CD4-positive, alpha-beta T cell (primary cell): ENCODE data around the gene HABP2. TPM values are rescaled to one million over a fixed set of nuclear protein-coding genes. Genes with fewer than 3 reads are reported as not detected.

Experiments
- ATAC-seq: fragments of 200-7000 bp; cut with Tn5 transposase; one replicate; pipeline ENCODE4 v1.10.0; 2022; ENCODE audit warnings: mild to moderate bottlenecking; ENCODE audit not compliant: poor library complexity
- CTCF ChIA-PET: fragments of 350-600 bp; sonication (Branson Sonifier 250); formaldehyde crosslinking; loops from one replicate; lab custom pipeline; 2021; ENCODE audit warnings: antibody characterized with exemption, inconsistent platforms; lab: Charles Lee
- POLR2A ChIA-PET: fragments of 350-600 bp; sonication (Branson Sonifier 250); formaldehyde crosslinking; loops from one replicate; lab custom pipeline; 2021; ENCODE audit warnings: antibody characterized with exemption, inconsistent platforms; lab: Charles Lee
- DNase-seq, 14 experiments: peaks; one replicate each; pipeline ENCODE4 v3.0.0-alpha.2; 2013 to 2020; ENCODE audit warnings: mixed read lengths in 2 of 14
- H3K27ac ChIP-seq, 2 donors: one replicate each; pipeline versions ENCODE4 v1.5.1 to v1.7.0; 2013; ENCODE audit warnings: low read length in 2 of 2, low read depth in 1 of 2, mild to moderate bottlenecking in 1 of 2
- H3K27me3 ChIP-seq, 2 experiments: 1 replicate in 1 of 2; 2 replicates in 1 of 2; pipeline versions ENCODE4 v1.6.1 to v1.7.0; 2013; ENCODE audit warnings: low read length in 2 of 2, control low read depth in 1 of 2, mild to moderate bottlenecking in 1 of 2, moderate library complexity in 1 of 2; ENCODE audit not compliant: insufficient read depth in 2 of 2, control insufficient read depth in 1 of 2
- H3K36me3 ChIP-seq: one replicate; pipeline ENCODE4 v1.6.1; 2013; ENCODE audit warnings: low read length, control low read depth; ENCODE audit not compliant: insufficient read depth
- H3K4me1 ChIP-seq: one replicate; pipeline ENCODE4 v1.6.1; 2013; ENCODE audit warnings: low read length, control low read depth; ENCODE audit not compliant: insufficient read depth
- H3K4me3 ChIP-seq: one replicate; pipeline ENCODE4 v1.5.1; 2013; ENCODE audit warnings: mild to moderate bottlenecking, low read length, moderate library complexity
- H3K9me3 ChIP-seq, 2 experiments: 1 replicate in 1 of 2; 2 replicates in 1 of 2; pipeline versions ENCODE4 v1.6.1 to v1.7.0; 2013; ENCODE audit warnings: low read length in 2 of 2, mild to moderate bottlenecking in 2 of 2, control low read depth in 1 of 2, moderate library complexity in 1 of 2; ENCODE audit not compliant: control insufficient read depth in 1 of 2, insufficient read depth in 1 of 2
- H3K27ac Mint-ChIP-seq: one replicate; pipeline ENCODE4 v1.8.0; 2020; ENCODE audit warnings: mixed read lengths
- H3K27me3 Mint-ChIP-seq: one replicate; pipeline ENCODE4 v1.8.0; 2021; ENCODE audit warnings: mixed read lengths
- H3K36me3 Mint-ChIP-seq: one replicate; pipeline ENCODE4 v1.8.0; 2021; ENCODE audit warnings: low read depth, mixed read lengths
- H3K4me1 Mint-ChIP-seq: one replicate; pipeline ENCODE4 v1.8.0; 2021; ENCODE audit warnings: low read depth, mixed read lengths
- H3K4me3 Mint-ChIP-seq: one replicate; pipeline ENCODE4 v1.8.0; 2020; ENCODE audit warnings: mild to moderate bottlenecking, mixed read lengths
- H3K9me3 Mint-ChIP-seq: one replicate; pipeline ENCODE4 v1.8.0; 2020; ENCODE audit warnings: mixed read lengths
- CTCF ChIP-seq: fragments of 200-600 bp; IDR thresholded peaks from one replicate; pipeline ENCODE4 v1.8.0; 2022; ENCODE audit warnings: antibody characterized with exemption, mild to moderate bottlenecking
- intact Hi-C, 2 experiments: fragments of 100-400 bp; cut with DNase I in 1 of 2; cut with micrococcal nuclease in 1 of 2; formaldehyde crosslinking; loops; one replicate each; pipeline versions ENCODE4 v1.15.1 to v1.9.0; 2023 to 2025; cut with DNase I, micrococcal nuclease
- total RNA-seq, 174 experiments: library from RNA in 2 of 174; stranded (reverse) in 2 of 174; gene quantifications; one replicate each; pipeline ENCODE4 v1.2.3 and lab custom pipeline; 2021 to 2026

Gene HABP2
- total RNA-seq, 2 experiments from 2014 or later: not detected

- Histone ChIP-seq H3K4me1 (no peaks in the 10 kb centered on the region), H3K9me3 (no peaks in the 10 kb centered on the region), H3K36me3 (no peaks in the 10 kb centered on the region), H3K27ac (no peak overlapping the region), H3K27me3 (peaks cover 6 to 7% of the 10 kb centered on the region in 2 experiments), H3K4me3 (no peak overlapping the region)
- H3K27me3 Mint-ChIP-seq: peaks cover 58% of the 10 kb centered on the region
- no peak overlapping the region for H3K27ac Mint-ChIP-seq
- intact Hi-C loops: no loop called here
- no peak overlapping the region for H3K4me3 Mint-ChIP-seq
- H3K4me1 Mint-ChIP-seq: no peaks in the 10 kb centered on the region
- no peak for TF ChIP-seq CTCF
- POLR2A ChIA-PET: no interaction called here
- no peaks in the 10 kb centered on the region for H3K9me3 Mint-ChIP-seq
- DNase-seq (no peak), ATAC-seq (no peak)
- no peaks in the 10 kb centered on the region for H3K36me3 Mint-ChIP-seq
- CTCF ChIA-PET: no interaction called here
These were observed 5.1 kb downstream of the HABP2 start for GRCh38 chr10:113557903-113558321.

- DNase-seq: no peak
- Histone ChIP-seq H3K4me1 (peaks cover 4% of the 10 kb centered on the region), H3K9me3 (no peaks in the 10 kb centered on the region), H3K4me3 (no peak overlapping the region), H3K36me3 (no peaks in the 10 kb centered on the region), H3K27me3 (peaks cover 6 to 7% of the 10 kb centered on the region in 2 experiments), H3K27ac (no peak overlapping the region)
- intact Hi-C loops: no loop called here
- POLR2A ChIA-PET: no interaction called here
- no peaks in the 10 kb centered on the region for H3K36me3 Mint-ChIP-seq
- no peak for ATAC-seq
- H3K9me3 Mint-ChIP-seq: no peaks in the 10 kb centered on the region
- peaks cover 4% of the 10 kb centered on the region for H3K4me1 Mint-ChIP-seq
- CTCF ChIA-PET: no interaction called here
- H3K27ac Mint-ChIP-seq: no peak overlapping the region
- TF ChIP-seq CTCF: no peak
- H3K27me3 Mint-ChIP-seq: peaks cover 54% of the 10 kb centered on the region
- H3K4me3 Mint-ChIP-seq: no peak overlapping the region
These were observed 7.2 kb downstream of the HABP2 start for GRCh38 chr10:113560071-113560470.

- ATAC-seq: no peak
- POLR2A ChIA-PET: no interaction called here
- H3K4me1 ChIP-seq: peaks cover 4% of the 10 kb centered on the region
- H3K27ac Mint-ChIP-seq: no peak overlapping the region
- H3K27me3 ChIP-seq: peaks cover 0 to 6% of the 10 kb centered on the region in 2 experiments
- no peak for TF ChIP-seq CTCF
- H3K27ac ChIP-seq: no peak overlapping the region
- no peak for DNase-seq
- H3K9me3 Mint-ChIP-seq: no peaks in the 10 kb centered on the region
- H3K9me3 ChIP-seq: no peaks in the 10 kb centered on the region
- intact Hi-C loops: no loop called here
- peaks cover 45% of the 10 kb centered on the region for H3K27me3 Mint-ChIP-seq
- no peaks in the 10 kb centered on the region for H3K36me3 Mint-ChIP-seq
- CTCF ChIA-PET: no interaction called here
- H3K4me1 Mint-ChIP-seq: peaks cover 4% of the 10 kb centered on the region
- H3K4me3 ChIP-seq: no peak overlapping the region
- H3K36me3 ChIP-seq: no peaks in the 10 kb centered on the region
- H3K4me3 Mint-ChIP-seq: no peak overlapping the region
These were observed 8.4 kb downstream of the HABP2 start for GRCh38 chr10:113561214-113561613.
